ENCODE results near the gene DOCK4.

DOCK4 gene

GRCh38 chr7:111784296-111784695 lies 421.9 kb downstream of the DOCK4 start:
- DNase-seq: no peak

DNA sequence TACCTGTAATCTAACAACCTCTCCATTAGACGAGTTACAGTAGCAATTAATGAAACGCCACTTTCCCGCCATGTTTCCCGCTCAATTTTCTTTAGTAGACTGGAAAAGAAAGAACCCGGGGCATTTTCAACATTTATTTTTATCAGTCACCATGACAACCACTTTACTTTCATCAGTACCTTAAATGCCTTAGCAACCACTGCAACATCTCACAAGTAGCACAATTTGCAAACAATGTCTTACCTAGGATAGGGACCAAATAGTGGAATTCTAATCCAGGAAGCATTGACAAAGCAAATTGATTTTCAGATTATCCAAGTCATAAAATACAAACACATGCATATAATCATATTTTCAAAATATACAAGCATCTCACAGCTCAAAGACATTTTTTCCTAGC lies 422.3 kb downstream of the DOCK4 start:
- no peak for DNase-seq

GRCh38 chr7:111780527-111780926 lies 425.7 kb downstream of the DOCK4 start:
- DNase-seq: no peak

DNA sequence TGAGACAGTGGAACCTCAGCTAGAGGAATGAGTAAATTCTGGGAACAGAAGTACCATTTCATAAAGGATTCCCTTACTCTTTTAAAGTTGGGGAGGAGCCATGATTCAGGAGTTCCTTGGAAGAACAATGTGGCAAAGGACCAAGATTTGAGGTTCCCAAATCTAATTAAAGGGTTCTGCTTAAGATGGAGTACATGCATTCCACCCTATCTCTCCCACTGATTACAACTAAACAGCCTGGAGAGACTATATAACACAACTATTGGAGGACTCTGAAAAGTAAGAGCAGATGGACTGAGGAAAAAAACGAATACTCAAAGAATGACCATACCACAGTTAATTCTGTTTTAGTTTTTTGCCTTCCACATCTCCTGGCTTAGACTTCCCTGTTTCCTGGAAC lies 431.0 kb downstream of the DOCK4 start:
- DNase-seq: no peak

- DNase-seq: no peak
These were observed 433.5 kb downstream of the DOCK4 start for GRCh38 chr7:111772716-111773115.

DNA sequence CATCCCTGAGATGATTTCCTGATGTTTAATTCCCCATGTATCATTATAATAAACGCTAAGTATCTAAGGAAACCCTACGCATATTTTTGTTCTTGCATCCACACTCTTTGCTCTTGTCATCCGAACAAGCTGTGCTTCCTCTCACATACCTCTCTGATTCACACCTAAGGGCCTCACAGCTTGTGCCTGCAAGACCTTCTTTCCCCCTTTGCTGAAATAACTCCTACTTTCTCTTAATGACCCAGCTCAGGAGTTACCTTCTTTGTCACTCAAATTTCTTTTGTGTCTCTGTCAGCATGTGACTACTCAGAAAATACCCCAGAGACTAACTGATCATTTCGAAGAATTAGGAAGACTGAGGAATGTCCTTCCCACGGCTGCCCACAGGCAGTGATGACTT lies 434.6 kb downstream of the DOCK4 start:
- no peak for DNase-seq

- DNase-seq: no peak
These were observed 436.1 kb downstream of the DOCK4 start for GRCh38 chr7:111770116-111770515.

GRCh38 chr7:111765751-111766643 lies 440.2 kb downstream of the DOCK4 start:
- DNase-seq: no peak

- no peak for DNase-seq
These were observed 442.9 kb downstream of the DOCK4 start for GRCh38 chr7:111763221-111763801.

GRCh38 chr7:111762799-111763198 lies 443.4 kb downstream of the DOCK4 start:
- DNase-seq: no peak

DNA sequence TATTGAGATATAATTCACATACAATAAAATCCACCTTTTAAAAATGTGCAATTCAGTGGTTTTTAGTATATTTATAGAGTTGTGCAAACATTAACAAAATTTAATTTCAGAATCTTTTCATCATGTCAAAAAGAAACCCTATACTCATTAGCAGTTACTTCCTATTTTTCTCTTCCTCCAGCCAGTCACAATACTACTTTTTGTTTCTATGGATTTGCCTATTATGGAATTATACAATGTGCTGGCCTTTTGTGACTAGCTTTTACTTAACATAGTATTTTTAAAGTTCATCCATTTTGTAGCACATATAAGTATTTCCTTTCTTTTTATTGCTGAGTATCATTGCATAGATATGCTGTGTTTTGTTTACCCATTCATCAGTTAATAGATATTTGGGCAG lies 444.0 kb downstream of the DOCK4 start:
- no peak for DNase-seq

DNA sequence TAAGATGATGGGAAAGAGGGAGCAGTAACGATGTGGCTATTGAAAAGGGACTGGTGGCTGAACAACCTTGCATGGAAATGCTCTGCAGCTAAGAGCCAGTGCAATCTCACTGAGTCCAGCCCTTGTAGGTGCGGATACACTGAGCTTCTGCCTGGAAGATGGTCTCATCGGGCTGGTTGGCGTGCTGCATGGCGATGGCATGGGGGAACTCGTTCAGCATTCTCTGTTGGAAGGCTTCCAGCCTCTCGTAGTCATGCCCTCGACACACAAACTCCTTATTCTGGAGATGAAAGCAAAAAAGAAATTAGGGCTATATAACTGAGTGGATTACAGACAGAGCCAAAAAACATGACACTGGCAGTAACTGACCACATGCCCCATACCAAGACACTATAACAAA lies 446.2 kb downstream of the DOCK4 start:
- no peak for DNase-seq

DNA sequence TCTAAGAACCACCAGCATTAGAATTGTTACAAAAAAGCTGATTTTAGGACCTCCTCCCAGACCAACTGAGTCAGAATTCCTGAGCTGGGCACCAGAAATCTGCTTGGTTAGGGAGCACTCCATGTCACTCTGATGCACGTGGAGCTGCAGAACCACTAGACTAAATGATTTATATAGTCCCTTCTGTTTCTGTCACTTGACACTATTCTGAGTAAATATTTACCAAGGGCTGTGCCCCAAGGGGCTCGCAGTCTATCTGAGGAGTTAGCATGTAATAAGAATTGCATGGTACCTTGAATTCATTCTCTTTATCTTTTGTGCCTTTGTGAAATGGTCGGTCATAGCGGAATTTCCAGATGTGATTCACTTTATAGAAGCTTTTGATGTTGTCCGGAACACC lies 447.9 kb downstream of the DOCK4 start:
- DNase-seq: no peak

DNA sequence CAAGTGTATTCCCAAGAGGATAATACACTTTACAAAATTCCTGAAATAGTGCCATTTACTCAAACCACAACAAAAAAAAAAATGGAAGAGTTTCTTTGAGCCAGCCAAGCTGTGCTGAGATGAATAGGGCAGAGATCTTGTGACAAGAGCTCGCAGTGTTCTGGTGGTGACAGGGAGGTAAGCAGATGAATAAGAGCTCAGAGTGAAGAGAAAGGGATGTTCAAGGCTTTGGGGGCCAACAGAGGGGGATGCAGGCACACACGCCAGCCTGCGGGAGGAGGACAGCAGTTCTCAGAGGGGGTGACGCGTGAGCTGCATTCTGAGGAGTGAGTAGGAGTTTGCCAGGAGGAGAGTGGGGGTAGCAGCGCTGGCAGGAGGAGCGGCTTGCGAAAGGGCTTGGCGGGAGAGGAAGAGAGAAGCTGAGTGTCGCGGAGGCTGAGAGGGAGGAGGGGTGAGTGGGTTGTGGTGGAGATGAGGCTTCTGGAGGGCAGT lies 449.5 kb downstream of the DOCK4 start:
- no peak for DNase-seq

- no peak for DNase-seq
These were observed 450.8 kb downstream of the DOCK4 start for GRCh38 chr7:111755383-111755782.

DNA sequence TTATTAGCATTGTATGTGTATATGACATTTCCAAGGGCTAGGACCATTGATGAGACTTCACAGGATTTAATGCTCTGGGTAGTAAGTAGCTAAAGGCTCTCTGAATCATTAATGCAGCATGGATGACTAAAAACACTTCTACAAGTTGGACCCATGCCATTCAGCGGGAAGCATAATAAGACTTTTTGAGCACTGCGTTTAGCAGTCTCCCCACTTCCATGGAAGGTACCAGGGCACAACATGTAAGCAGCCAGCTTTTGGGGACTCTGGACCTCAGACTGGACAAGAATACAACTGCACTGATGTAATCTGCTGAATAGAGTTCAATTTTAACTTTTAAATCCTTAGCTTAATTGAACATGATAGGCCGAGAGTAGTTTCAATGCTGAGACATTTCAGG lies 452.2 kb downstream of the DOCK4 start:
- no peak for DNase-seq

- DNase-seq: peak; percentile 84
These were observed 454.1 kb downstream of the DOCK4 start for GRCh38 chr7:111752022-111752582.

DNA sequence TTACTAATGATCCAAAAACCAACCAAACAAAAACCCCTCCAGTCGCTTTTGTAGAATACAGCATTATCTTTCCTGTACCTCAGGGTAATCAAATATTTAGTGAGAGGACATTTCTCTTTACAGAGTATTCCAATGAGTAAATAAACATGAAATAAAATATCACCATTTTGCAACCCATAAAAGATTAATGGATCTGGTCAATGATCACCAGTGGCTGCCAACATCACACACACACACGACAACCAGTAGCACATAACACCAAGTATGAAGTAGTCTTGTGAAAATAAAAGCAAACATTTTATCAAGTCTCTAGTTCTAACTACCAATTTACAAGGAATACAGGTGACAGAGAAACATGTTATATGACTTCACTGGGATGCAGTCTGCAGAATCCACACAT lies 455.3 kb downstream of the DOCK4 start:
- no peak for DNase-seq

- DNase-seq: no peak
These were observed 456.0 kb downstream of the DOCK4 start for GRCh38 chr7:111750228-111750627.

GRCh38 chr7:111749625-111750024 lies 456.6 kb downstream of the DOCK4 start:
- no peak for DNase-seq

GRCh38 chr7:111747718-111748117 lies 458.5 kb downstream of the DOCK4 start:
- DNase-seq: no peak

- DNase-seq: no peak
These were observed 459.2 kb downstream of the DOCK4 start for GRCh38 chr7:111746950-111747349.

DNA sequence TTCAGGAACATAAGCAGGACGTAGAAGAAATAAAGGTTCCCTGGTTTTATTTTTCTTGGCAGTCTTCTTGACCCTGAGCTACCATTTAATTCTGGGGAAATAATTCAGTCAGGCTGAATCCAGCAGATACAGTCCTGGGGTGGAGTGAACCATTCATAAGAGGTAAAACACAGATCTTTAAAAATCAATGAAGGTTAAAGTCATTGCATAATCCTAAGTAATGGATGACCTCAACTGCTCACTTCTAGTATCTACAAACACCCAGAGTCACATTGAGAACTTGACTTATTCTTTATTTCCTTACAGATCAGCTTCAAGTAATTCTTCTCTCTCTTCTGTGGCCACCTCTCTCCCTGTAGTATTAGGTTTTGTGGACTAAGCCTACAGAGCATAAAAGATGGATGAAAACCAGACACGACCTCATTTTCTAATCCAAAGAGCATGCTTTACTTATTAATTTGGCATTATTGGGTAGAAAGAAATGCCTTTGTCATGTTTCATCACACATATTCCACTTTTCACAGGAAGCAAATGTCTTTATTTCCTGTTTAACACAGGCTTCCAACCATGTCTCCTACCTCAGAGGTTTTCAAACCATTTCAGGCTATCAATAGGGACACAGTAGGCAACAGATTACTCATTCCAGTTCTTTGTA lies 461.6 kb downstream of the DOCK4 start:
- DNase-seq: no peak
